ENCODE results near the gene AP5B1.

- TF ChIP-seq EP300 (IDR thresholded peaks at IDR 0.05) (no peak), POLR2A (IDR thresholded peaks at IDR 0.05) (no peak), CTCF (IDR thresholded peaks at IDR 0.05) (no peak), POLR2AphosphoS5 (IDR thresholded peaks at IDR 0.05) (no peak)
Measured at GRCh38 chr11:65778901-65779668, 1.7 kb downstream of the AP5B1 start.
